A549 (cell line): ENCODE data around the gene CEP164. TPM values are rescaled to one million over a fixed set of nuclear protein-coding genes. Genes with fewer than 3 reads are reported as not detected.

Experiments
- ATAC-seq, 2 experiments: fragments of 200-7000 bp in 1 of 2; fragments of >200 bp in 1 of 2; cut with Nextera tagmentation in 1 of 2; cut with Tn5 transposase in 1 of 2; 3 replicates each; pipeline versions ENCODE4 v1.8.0 to v1.9.1; 2018 to 2020; ENCODE audit warnings: mild to moderate bottlenecking in 1 of 2, moderate library complexity in 1 of 2
- CTCF ChIA-PET: fragments of 300-600 bp; sonication (Branson Sonifier 250); formaldehyde crosslinking; extraction: SDS; loops from one replicate; lab custom pipeline; 2021; ENCODE audit warnings: antibody characterized with exemption, inconsistent platforms; lab: Yijun Ruan, JAX
- POLR2A ChIA-PET: fragments of 350-600 bp; formaldehyde crosslinking; extraction: SDS; loops from one replicate; lab custom pipeline; 2021; ENCODE audit warnings: antibody characterized with exemption, inconsistent platforms; lab: Yijun Ruan, JAX
- DNase-seq, 2 experiments: peaks; one replicate each; pipeline versions ENCODE4 v3.0.0 to v3.0.0-alpha.2; 2011 to 2016; ENCODE audit warnings: low read depth in 1 of 2, low spot score in 1 of 2
- FAIRE-seq: peaks from 2 replicates; lab custom pipeline; 2011; peaks lifted over from hg19 to GRCh38; lab: Jason Lieb, UNC
- H3K27ac ChIP-seq, 2 experiments: fragments of >200 bp; sonication (Bioruptor Twin); formaldehyde crosslinking; 3 replicates each; pipeline ENCODE4 v1.5.1; 2016 to 2017
- H3K4me1 ChIP-seq: fragments of >200 bp; sonication (Bioruptor Twin); formaldehyde crosslinking; 3 replicates; pipeline ENCODE4 v1.6.1; 2016
- H3K4me2 ChIP-seq: fragments of >200 bp; sonication (Bioruptor Twin); formaldehyde crosslinking; 3 replicates; pipeline ENCODE4 v1.6.1; 2016
- H3K4me3 ChIP-seq: fragments of >200 bp; sonication (Bioruptor Twin); formaldehyde crosslinking; 3 replicates; pipeline ENCODE4 v1.5.1; 2016
- H3K9me3 ChIP-seq: fragments of >200 bp; sonication (Bioruptor Twin); formaldehyde crosslinking; 3 replicates; pipeline ENCODE4 v1.6.1; 2016
- CHD4 ChIP-seq: fragments of 200-600 bp; sonication (generic); IDR thresholded peaks from 2 replicates; pipeline ENCODE4 v1.6.1; 2016; ENCODE audit warnings: antibody characterized with exemption, mild to moderate bottlenecking, borderline replicate concordance
- CTCF ChIP-seq: fragments of >200 bp; sonication (Bioruptor Twin); formaldehyde crosslinking; IDR thresholded peaks from 3 replicates; pipeline ENCODE4 v1.5.1; 2016
- E2F6 ChIP-seq: IDR thresholded peaks from 2 replicates; pipeline ENCODE4 v1.6.1; 2012; ENCODE audit warnings: low read depth, borderline replicate concordance
- EHF ChIP-seq: fragments of 250-450 bp; sonication (Bioruptor Pico); IDR thresholded peaks from 2 replicates; pipeline ENCODE4 v1.5.0; 2020; ENCODE audit warnings: mild to moderate bottlenecking
- ELK1 ChIP-seq: fragments of 150-350 bp; IDR thresholded peaks from 2 replicates; pipeline ENCODE4 v1.6.1; 2014; ENCODE audit warnings: low read depth, mild to moderate bottlenecking, low read length
- EP300 ChIP-seq, 2 experiments: fragments of >200 bp; sonication (Bioruptor Twin); formaldehyde crosslinking; IDR thresholded peaks; 2 replicates in 1 of 2; 3 replicates in 1 of 2; pipeline ENCODE4 v1.6.1; 2016 to 2017
- ESRRA ChIP-seq: fragments of 150-350 bp; IDR thresholded peaks from 2 replicates; pipeline ENCODE4 v1.6.1; 2014; ENCODE audit warnings: mild to moderate bottlenecking, low read length, borderline replicate concordance
- FOSB ChIP-seq: fragments of 250-450 bp; sonication (Bioruptor Pico); IDR thresholded peaks from 2 replicates; pipeline ENCODE4 v1.5.0; 2020; ENCODE audit warnings: mild to moderate bottlenecking, moderate library complexity
- FOXS1 ChIP-seq: fragments of 250-450 bp; sonication (Bioruptor Pico); IDR thresholded peaks from 2 replicates; pipeline ENCODE4 v1.5.0; 2020; ENCODE audit warnings: mild to moderate bottlenecking, moderate library complexity
- GATA3 ChIP-seq: IDR thresholded peaks from 2 replicates; pipeline ENCODE4 v1.6.1; 2012; ENCODE audit warnings: borderline replicate concordance
- HMGXB4 ChIP-seq: fragments of 250-450 bp; sonication (Bioruptor Pico); IDR thresholded peaks from 2 replicates; pipeline ENCODE4 v1.5.0; 2021; ENCODE audit warnings: mild to moderate bottlenecking, moderate library complexity, borderline replicate concordance
- HOXB13 ChIP-seq: fragments of 250-450 bp; sonication (Bioruptor Pico); IDR thresholded peaks from 2 replicates; pipeline ENCODE4 v1.5.0; 2020; ENCODE audit warnings: low read depth, mild to moderate bottlenecking, moderate library complexity
- JUN ChIP-seq, 2 experiments: fragments of >200 bp; sonication (Bioruptor Twin); formaldehyde crosslinking; IDR thresholded peaks; 2 replicates in 1 of 2; 3 replicates in 1 of 2; pipeline ENCODE4 v1.6.1; 2016 to 2017
- JUNB ChIP-seq: fragments of >200 bp; sonication (Bioruptor Twin); formaldehyde crosslinking; IDR thresholded peaks from 2 replicates; pipeline ENCODE4 v1.6.1; 2016
- KDM1A ChIP-seq: fragments of 200-600 bp; sonication (generic); IDR thresholded peaks from 2 replicates; pipeline ENCODE4 v1.6.1; 2016; ENCODE audit warnings: low read depth, mild to moderate bottlenecking
- MAX ChIP-seq: IDR thresholded peaks from 2 replicates; pipeline ENCODE4 v1.6.1; 2012
- MAZ ChIP-seq: fragments of 150-350 bp; IDR thresholded peaks from 2 replicates; pipeline ENCODE4 v1.6.1; 2014; ENCODE audit warnings: antibody characterized with exemption, low read depth, low read length, borderline replicate concordance
- NPAS2 ChIP-seq: fragments of 250-450 bp; sonication (Bioruptor Pico); IDR thresholded peaks from 2 replicates; pipeline ENCODE4 v1.8.0; 2022; ENCODE audit warnings: mild to moderate bottlenecking, moderate library complexity, borderline replicate concordance
- NR3C1 ChIP-seq: fragments of >200 bp; sonication (Bioruptor Twin); formaldehyde crosslinking; IDR thresholded peaks from 3 replicates; pipeline ENCODE4 v1.6.1; 2017
- PHF8 ChIP-seq: fragments of 200-600 bp; sonication (generic); IDR thresholded peaks from 2 replicates; pipeline ENCODE4 v1.6.1; 2016; ENCODE audit warnings: low read depth, mild to moderate bottlenecking, antibody characterized with exemption, moderate library complexity, borderline replicate concordance
- POLR2A ChIP-seq: IDR thresholded peaks from 2 replicates; pipeline ENCODE4 v1.6.1; 2012; ENCODE audit warnings: mild to moderate bottlenecking, low read length
- POLR2AphosphoS2 ChIP-seq: conservative IDR thresholded peaks from 2 replicates; pipeline ENCODE4 v1.6.1; 2012; ENCODE audit warnings: low read length, improper control_type of control experiment, inconsistent platforms
- RCOR1 ChIP-seq: fragments of 150-350 bp; IDR thresholded peaks from 2 replicates; pipeline ENCODE4 v1.6.1; 2014; ENCODE audit warnings: antibody characterized with exemption, low read length, low read depth
- SREBF2 ChIP-seq: fragments of 450-650 bp; IDR thresholded peaks from 2 replicates; pipeline ENCODE4 v1.6.1; 2014; ENCODE audit warnings: mild to moderate bottlenecking, moderate library complexity
- USF2 ChIP-seq: fragments of 450-650 bp; IDR thresholded peaks from 2 replicates; pipeline ENCODE4 v1.6.1; 2014; ENCODE audit warnings: antibody characterized with exemption
- ZC3H11A ChIP-seq: fragments of 450-650 bp; IDR thresholded peaks from 2 replicates; pipeline ENCODE4 v1.6.1; 2014; ENCODE audit warnings: antibody characterized with exemption, mild to moderate bottlenecking
- WGBS: methylation state at CpG from one replicate; pipeline ENCODE4 v1.1.6; 2017; ENCODE audit errors: missing lambda C conversion rate; 5-methylcytosine and 5-hydroxymethylcytosine counted together
- polyA plus RNA-seq, 4 experiments: library from polyadenylated mRNA; depleted of rRNA in 3 of 4; stranded (reverse); fragments of >200 nt; fragmentation: RNase III in 1 of 4; extraction: RNeasy Plus Mini Kit Qiagen cat#74134 plus additional on column Dnase treatment in 1 of 4; gene quantifications; 2 replicates in 3 of 4; 3 replicates in 1 of 4; pipeline ENCODE4 v1.2.3, GENCODE V29; 2011 to 2017

Gene CEP164
- polyA plus RNA-seq, 2 of the 4 experiments (the other 2 are of a cell fraction) = 17.4 to 19.6 TPM

- H3K4me1 ChIP-seq = no peaks in the 10 kb centered on the region
- CTCF ChIA-PET = no interaction called here
- WGBS = 87% methylated on average over 4 of the region's 4 CpGs
Measured at GRCh38 chr11:117354550-117354949, 26.9 kb downstream of the CEP164 start.

GRCh38 chr11:117356126-117356890 is 28.7 kb downstream of the CEP164 start:
- TF ChIP-seq SREBF2 (no peak), FOSB (CRISPR knock-in tag) (no peak), KDM1A (no peak), NPAS2 (no peak), MAZ (no peak), POLR2A (no peak), NR3C1 (no peak), PHF8 (no peak), EHF (CRISPR knock-in tag) (no peak), POLR2AphosphoS2 (no peak), HOXB13 (CRISPR knock-in tag) (no peak)
- TF ChIP-seq, all 56 proteins: peak for 0
- CTCF ChIA-PET = no interaction called here
- no peaks in the 10 kb centered on the region for H3K4me1 ChIP-seq
- FAIRE-seq (no peak), DNase-seq (peak in 1 of 2 experiments; percentile 6), ATAC-seq (peak; percentile 43 to 58; a peak in 3 of 6 replicates)
- POLR2A ChIA-PET = no interaction called here
- H3K9me3 ChIP-seq = no peaks in the 10 kb centered on the region
- H3K4me3 ChIP-seq = no peak overlapping the region
- no peak overlapping the region for H3K4me2 ChIP-seq
- H3K27ac ChIP-seq = no peak overlapping the region
- WGBS = 92% methylated on average over 3 of the region's 9 CpGs

More at GRCh38 chr11:117354550-117354949, 26.9 kb downstream of the CEP164 start:
- H3K4me3 ChIP-seq = no peak overlapping the region
- no peak overlapping the region for H3K27ac ChIP-seq
- no peak for FAIRE-seq
- POLR2A ChIA-PET = no interaction called here
- TF ChIP-seq JUN (IDR thresholded peaks at IDR 0.05) (no peak), ELK1 (no peak), PHF8 (no peak), MAX (no peak), JUNB (no peak), ZC3H11A (no peak), E2F6 (no peak), FOXS1 (no peak)
- no peaks in the 10 kb centered on the region for H3K9me3 ChIP-seq
- DNase-seq = no peak
- H3K4me2 ChIP-seq = no peak overlapping the region
- ATAC-seq = no peak

- CTCF ChIA-PET = interaction anchor here (0.7 to 1.1 kb wide), 2 partner anchors 168 to 448 kb away, joined by 3 read pairs; no protein-coding TSS in a partner anchor
- TF ChIP-seq CTCF (no peak), EP300 (IDR thresholded peaks at IDR 0.05) (no peak), CHD4 (no peak), ESRRA (no peak), RCOR1 (no peak), HMGXB4 (CRISPR knock-in tag) (no peak), USF2 (no peak), GATA3 (no peak)
Measured at GRCh38 chr11:117361432-117361831, 33.8 kb downstream of the CEP164 start.

More at GRCh38 chr11:117361432-117361831, 33.8 kb downstream of the CEP164 start:
- Histone ChIP-seq H3K27ac (no peak overlapping the region), H3K4me1 (no peaks in the 10 kb centered on the region), H3K4me3 (no peak overlapping the region), H3K4me2 (no peak overlapping the region), H3K9me3 (no peaks in the 10 kb centered on the region)
- ATAC-seq (no peak), FAIRE-seq (no peak), DNase-seq (no peak)
- 98% methylated on average over 8 of the region's 8 CpGs for whole genome bisulfite sequencing
- POLR2A ChIA-PET = no interaction called here
